SK-N-DZ (cell line): ENCODE data around the gene ACTBL2. TPM values are rescaled to one million over a fixed set of nuclear protein-coding genes. Genes with fewer than 3 reads are reported as not detected.
A peak's percentile ranks its signal among the peaks of the same experiment; 100 is the strongest.
"Not testable (repeated sequence)": the region's sequence is repeated elsewhere in the genome, so short reads cannot be mapped to it uniquely, and the experiment has no call there.

ENCODE experiments used
- DNase-seq: peaks from one replicate; pipeline ENCODE4 v3.0.0-alpha.2; 2015; ENCODE audit warnings: low spot score
- polyA plus RNA-seq, 2 experiments: library from polyadenylated mRNA; depleted of rRNA; stranded (reverse); fragments of >200 nt; gene quantifications; 2 replicates each; pipeline ENCODE4 v1.2.3, GENCODE V29; 2014

Gene ACTBL2
- not detected in 2 replicates for polyA plus RNA-seq (2014; cell fraction: cytosol; rRNA removed)
- polyA plus RNA-seq (2014; cell fraction: nucleus; rRNA removed) = not detected in 2 replicates

GRCh38 chr5:57482671-57483106 is at the start of gene ACTBL2:
TSS of gene ACTBL2 (minus strand) at chr5:57482811. CDS start at chr5:57482707, 104 bp downstream.
- no peak for DNase-seq

GRCh38 chr5:57531333-57531732 is 48.7 kb upstream of the ACTBL2 start:
- no peak for DNase-seq

GRCh38 chr5:57529864-57530263 is 47.3 kb upstream of the ACTBL2 start:
- DNase-seq = no peak

- DNase-seq = no peak
Measured at GRCh38 chr5:57527870-57528269, 45.3 kb upstream of the ACTBL2 start.

GRCh38 chr5:57524348-57525060 is 41.9 kb upstream of the ACTBL2 start:
- no peak for DNase-seq

GRCh38 chr5:57522477-57522876 is 39.9 kb upstream of the ACTBL2 start:
- DNase-seq = not testable (repeated sequence)

- not testable (repeated sequence) for DNase-seq
Measured at GRCh38 chr5:57518415-57518814, 35.8 kb upstream of the ACTBL2 start.

GRCh38 chr5:57517250-57517649 is 34.6 kb upstream of the ACTBL2 start:
- no peak for DNase-seq

- no peak for DNase-seq
Measured at GRCh38 chr5:57513785-57514184, 31.2 kb upstream of the ACTBL2 start.

- DNase-seq = no peak
Measured at GRCh38 chr5:57511321-57511720, 28.7 kb upstream of the ACTBL2 start.

GRCh38 chr5:57509501-57510260 is 27.1 kb upstream of the ACTBL2 start:
- DNase-seq = no peak

- DNase-seq = no peak
Measured at GRCh38 chr5:57508211-57508610, 25.6 kb upstream of the ACTBL2 start.

GRCh38 chr5:57505272-57506200 is 22.9 kb upstream of the ACTBL2 start:
- no peak for DNase-seq

GRCh38 chr5:57504357-57504756 is 21.7 kb upstream of the ACTBL2 start:
- DNase-seq = no peak

GRCh38 chr5:57503433-57503832 is 20.8 kb upstream of the ACTBL2 start:
- DNase-seq = no peak

- peak; percentile 33 for DNase-seq
Measured at GRCh38 chr5:57501414-57502201, 19.0 kb upstream of the ACTBL2 start.

- peak; percentile 54 for DNase-seq
Measured at GRCh38 chr5:57499262-57500050, 16.8 kb upstream of the ACTBL2 start.

GRCh38 chr5:57497733-57498132 is 15.1 kb upstream of the ACTBL2 start:
- DNase-seq = no peak

- DNase-seq = no peak
Measured at GRCh38 chr5:57495285-57496086, 12.9 kb upstream of the ACTBL2 start.
